ENCODE data around the gene ENTPD6. TPM values are rescaled to one million over a fixed set of nuclear protein-coding genes. Genes with fewer than 3 reads are reported as not detected.

The ENTPD6 gene
- polyA plus RNA-seq, 5 donors = 41.5 to 57.3 (median 43.3) TPM

GRCh38 chr20:25187220-25187619 is 8.3 kb upstream of the ENTPD6 start:
- no peak for DNase-seq

- no peak for DNase-seq
Observed at GRCh38 chr20:25187635-25188034, 7.9 kb upstream of the ENTPD6 start.

GRCh38 chr20:25188218-25188617 is 7.3 kb upstream of the ENTPD6 start:
- no peak for DNase-seq

GRCh38 chr20:25191051-25191450 is 4.5 kb upstream of the ENTPD6 start:
- DNase-seq = no peak

GRCh38 chr20:25191689-25192088 is 3.8 kb upstream of the ENTPD6 start:
- DNase-seq = no peak

GRCh38 chr20:25193843-25194242 is 1.7 kb upstream of the ENTPD6 start:
- no peak for DNase-seq

- DNase-seq = no peak
Observed at GRCh38 chr20:25194333-25194972, 1.1 kb upstream of the ENTPD6 start.

GRCh38 chr20:25195962-25196785 is 662 bp downstream of the ENTPD6 start:
- no peak for DNase-seq

GRCh38 chr20:25196786-25197120 is 1.2 kb downstream of the ENTPD6 start:
- DNase-seq = no peak

GRCh38 chr20:25197183-25197869 is 1.8 kb downstream of the ENTPD6 start:
- DNase-seq = no peak

- DNase-seq = no peak
Observed at GRCh38 chr20:25197870-25198190, 2.3 kb downstream of the ENTPD6 start.

GRCh38 chr20:25198663-25199383 is 3.3 kb downstream of the ENTPD6 start:
- no peak for DNase-seq

GRCh38 chr20:25199473-25200260 is 4.2 kb downstream of the ENTPD6 start:
- DNase-seq = no peak

GRCh38 chr20:25203089-25203488 is 7.6 kb downstream of the ENTPD6 start:
- DNase-seq = no peak

GRCh38 chr20:25203871-25204320 is 8.4 kb downstream of the ENTPD6 start:
- no peak for DNase-seq

- no peak for DNase-seq
Observed at GRCh38 chr20:25204550-25205276, 9.2 kb downstream of the ENTPD6 start.

GRCh38 chr20:25205277-25206062 is 10.0 kb downstream of the ENTPD6 start:
- DNase-seq = no peak

GRCh38 chr20:25206063-25206403 is 10.5 kb downstream of the ENTPD6 start:
- no peak for DNase-seq

GRCh38 chr20:25206548-25206947 is 11.0 kb downstream of the ENTPD6 start:
- DNase-seq = no peak

Data from right lung (tissue), 5 donors.